GM19468 (cell line): ENCODE measurements around the gene PCIF1.
"Not testable (repeated sequence)": the region's sequence is repeated elsewhere in the genome, so short reads cannot be mapped to it uniquely, and the experiment has no call there.

Experiments used
- ATAC-seq: cut with Tn5 transposase; IDR thresholded peaks from one replicate; pipeline ENCODE4 v1.9.1; 2021; ENCODE audit warnings: mild to moderate bottlenecking, moderate library complexity, moderate number of reproducible peaks; ENCODE audit not compliant: unreplicated experiment; ENCODE audit errors: extremely low read depth

PCIF1 gene

DNA sequence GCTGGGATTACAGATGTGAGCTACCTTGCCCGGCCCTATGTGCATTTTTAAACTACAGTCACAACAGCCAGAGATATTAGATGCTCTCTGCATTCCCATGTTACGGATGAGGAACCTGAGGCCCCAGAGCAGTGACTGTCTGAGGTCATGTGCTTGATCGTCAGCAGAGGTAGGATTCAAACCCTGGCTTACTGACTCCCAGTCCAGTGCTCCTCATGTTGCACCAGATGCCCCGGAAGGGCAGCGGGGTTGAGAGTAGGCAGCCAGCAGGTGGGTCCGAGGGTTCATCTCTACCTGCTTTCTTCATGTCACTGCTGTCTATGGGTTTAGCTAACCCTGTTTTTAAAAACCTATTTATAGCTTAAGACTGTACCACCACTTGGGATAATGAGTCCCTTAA, 46.8 kb downstream of the PCIF1 start:
- ATAC-seq: no peak

DNA sequence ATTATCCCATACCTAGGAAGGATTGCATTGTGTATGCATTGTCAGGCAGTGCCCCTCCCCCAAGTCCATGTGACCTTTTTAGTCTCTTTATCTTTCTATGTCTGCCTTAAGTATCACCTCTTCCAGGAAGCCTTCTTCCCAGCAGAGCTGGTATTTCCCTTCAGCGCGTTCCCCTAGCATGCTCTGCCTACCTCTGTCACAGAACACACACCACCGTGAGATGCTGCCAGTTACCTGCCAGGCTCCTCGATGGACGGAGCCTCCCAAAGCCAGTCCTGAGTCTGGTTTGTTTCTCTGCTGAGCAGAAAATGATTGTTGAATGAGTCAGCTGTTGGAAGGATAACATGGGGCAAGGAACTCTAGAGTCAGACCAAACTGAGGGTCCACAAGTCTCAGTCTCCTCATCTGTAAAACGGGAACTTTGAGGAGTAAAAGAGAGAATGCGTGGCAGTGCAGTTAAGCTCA, 48.8 kb downstream of the PCIF1 start:
- no peak for ATAC-seq

DNA sequence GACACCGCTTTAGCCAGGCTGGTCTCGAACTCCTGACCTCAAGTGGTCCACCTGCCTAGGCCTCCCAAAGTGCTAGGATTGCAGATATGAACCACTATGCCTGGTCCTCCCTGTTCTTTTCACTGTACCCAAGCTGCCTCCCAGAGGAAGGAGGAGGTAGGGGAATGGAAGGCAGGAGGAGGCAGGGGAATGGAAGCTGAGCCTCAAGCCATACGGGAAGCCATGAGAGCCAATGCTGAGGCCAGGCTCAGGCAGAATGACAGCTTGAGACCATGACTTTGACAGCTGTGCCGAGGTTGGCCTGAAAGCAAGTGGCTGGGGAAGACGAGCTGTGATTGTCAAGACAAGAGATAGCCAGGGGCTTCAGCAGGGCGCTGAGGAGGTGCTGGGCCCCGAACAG, 51.1 kb downstream of the PCIF1 start:
- no peak for ATAC-seq

DNA sequence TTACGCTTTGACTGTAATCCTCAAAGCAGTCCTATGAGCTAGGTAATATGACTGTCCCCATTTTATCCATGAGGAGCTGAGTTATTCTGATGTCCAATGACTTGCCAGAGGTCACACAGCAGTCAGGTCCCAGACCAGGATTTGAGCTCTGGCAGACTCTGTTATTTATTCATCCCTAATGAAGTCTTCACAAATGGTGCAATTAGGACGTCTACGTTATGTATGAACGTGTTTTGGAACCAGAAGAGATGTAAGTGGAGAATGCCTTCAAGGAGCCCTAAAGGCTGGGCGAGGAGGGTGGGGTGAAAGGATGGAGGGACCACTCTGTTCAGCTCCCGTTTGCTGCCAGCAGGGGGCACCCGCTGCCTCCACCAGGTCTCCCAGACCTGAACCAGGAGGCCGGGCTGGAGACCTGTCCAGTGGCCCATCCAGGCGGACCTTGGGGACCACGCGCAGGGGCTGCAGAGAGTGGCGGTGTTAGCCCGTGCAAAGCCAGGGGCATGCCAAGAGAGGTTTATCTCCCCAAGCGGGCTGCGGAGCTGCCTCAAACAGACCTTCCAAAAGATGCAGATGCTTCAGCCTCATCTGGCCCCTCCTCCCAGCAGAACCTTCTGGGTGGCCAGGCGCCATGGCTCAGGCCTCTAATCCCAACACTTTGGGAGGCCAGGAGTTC, 52.8 kb downstream of the PCIF1 start:
- no peak for ATAC-seq

DNA sequence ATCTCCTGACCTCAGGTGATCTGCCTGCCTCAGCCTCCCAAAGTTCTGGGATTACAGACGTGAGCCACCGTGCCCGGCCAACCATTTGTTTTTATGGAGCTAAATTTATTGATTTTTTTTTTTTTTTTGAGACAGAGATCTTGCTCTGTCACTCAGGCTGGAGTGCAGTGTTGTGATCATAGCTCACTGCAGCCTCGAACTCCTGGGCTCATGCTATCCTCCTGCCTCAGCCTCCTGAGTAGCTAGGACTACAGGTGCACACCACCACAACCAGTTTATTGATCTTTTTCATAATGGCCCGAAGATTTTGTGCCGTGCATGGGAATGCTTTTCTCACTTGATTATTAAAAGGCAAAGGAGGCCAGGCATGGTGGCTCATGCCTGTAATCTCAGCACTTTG, 54.3 kb downstream of the PCIF1 start:
- not testable (repeated sequence) for ATAC-seq

DNA sequence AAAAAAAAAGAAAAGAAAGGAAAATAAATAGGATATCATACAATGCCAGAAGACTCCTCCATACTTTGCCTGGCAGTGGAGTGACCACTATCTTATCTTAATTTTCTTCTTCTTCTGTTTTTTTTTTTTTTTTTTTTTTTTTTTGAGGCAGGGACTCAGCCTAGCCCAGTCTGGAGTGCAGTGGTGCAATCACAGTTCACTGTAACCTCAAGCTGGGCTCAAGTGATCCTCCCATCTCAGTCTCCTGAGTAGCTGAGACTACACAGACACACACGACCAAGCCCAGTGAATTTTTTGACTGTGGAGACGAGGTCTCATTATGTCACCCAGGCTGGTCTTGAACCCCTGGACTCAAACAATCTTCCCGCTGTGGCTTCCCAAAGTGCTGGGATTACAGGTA, 57.1 kb downstream of the PCIF1 start:
- ATAC-seq: no peak

DNA sequence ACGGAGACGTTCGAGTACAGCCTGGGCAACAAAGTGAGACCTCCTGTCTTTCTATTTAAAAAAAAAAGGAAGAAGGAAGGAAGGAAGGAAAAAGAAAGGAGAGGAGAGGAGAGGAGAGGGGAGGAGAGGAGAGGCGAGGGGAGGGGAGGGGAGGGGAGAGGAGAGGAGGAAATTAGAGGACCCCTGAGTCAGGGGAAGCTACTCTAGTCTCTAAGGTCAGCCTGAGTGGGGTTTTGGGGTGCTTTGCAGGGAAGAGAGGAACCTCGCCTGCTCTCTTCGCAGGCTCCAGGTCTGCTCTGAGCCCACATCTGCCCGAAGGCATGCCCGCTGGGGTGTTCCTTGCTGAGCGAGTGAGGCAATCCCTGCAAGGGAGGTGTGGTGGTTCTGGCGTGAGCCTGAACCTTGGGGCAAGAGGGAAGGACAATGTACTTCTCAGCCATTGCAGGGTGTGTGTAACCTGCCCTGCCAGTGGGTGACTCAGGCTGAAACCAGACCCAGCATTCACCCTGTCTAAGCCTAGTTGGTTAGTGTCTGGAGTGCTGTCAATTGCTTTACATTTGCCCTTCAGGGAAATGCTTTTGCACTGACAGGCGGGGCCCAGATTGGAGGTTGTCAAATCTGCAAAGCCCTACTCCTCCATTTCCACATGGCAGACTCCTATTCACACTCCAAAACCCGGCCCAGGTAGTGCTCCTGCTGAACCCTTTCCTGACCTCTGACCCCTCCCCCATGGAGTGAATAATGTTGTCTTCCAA, 58.9 kb downstream of the PCIF1 start:
- ATAC-seq: no peak

DNA sequence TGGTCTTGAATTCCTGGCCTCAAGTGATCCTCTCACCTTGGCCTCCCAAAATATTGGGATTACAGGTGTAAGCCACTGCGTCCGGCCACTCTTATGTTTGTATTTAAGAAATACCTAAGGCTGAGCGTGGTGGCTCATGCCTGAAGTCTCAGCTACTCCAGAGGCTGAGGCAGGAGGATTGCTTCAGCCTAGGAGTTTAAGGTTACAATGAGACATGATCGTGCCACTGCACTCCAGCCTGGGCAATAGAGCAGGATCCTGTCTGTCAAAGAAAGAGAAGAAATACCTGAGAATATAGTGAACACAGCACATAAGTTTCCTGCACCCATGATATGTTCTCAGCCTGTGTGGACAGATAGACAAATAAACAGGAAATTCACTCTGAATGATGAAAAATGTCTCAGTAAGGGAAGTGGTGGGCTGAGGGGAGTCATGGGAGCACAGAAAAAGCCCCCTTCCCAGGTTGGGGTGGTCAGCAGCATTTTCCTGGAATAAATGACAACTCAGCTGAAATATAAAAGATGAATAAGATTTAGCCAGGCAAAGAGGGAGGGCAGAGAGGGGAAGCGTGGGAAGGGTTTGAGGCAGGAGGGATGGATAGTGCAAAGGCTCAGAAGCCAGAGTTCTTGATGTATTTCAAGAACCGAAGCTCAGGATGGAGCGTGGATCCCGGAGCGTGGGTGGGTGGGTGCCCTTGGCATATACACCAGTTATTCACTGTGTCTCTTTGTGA, 60.4 kb downstream of the PCIF1 start:
- no peak for ATAC-seq

DNA sequence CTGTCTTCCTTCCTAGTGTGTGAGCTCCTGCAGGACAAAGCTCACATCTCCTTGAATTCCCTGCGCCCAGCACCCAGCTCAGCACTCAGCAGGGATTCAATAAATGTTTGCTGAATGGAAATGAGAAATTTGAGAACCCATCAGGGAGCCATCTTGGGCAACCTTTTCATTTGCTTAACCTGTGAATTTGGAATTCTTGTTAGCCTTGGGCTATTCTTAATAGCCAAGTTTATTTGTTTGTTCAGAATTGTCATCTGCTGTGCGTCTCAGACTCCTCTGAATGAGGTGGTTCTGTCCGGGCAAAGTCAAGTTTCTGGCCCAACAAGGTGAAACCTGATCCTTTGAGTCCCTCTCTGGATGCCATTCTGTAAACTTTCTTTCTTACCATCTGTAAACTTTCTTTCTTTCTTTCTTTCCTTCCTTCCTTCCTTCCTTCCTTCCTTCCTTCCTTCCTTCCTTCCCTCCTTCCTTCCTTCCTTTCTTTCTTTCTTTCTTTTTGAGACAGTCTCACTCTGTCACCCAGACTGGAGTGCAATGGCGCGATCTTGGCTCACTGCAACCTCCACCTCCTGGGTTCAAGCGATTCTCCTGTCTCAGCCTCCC, 61.1 kb downstream of the PCIF1 start:
- not testable (repeated sequence) for ATAC-seq

DNA sequence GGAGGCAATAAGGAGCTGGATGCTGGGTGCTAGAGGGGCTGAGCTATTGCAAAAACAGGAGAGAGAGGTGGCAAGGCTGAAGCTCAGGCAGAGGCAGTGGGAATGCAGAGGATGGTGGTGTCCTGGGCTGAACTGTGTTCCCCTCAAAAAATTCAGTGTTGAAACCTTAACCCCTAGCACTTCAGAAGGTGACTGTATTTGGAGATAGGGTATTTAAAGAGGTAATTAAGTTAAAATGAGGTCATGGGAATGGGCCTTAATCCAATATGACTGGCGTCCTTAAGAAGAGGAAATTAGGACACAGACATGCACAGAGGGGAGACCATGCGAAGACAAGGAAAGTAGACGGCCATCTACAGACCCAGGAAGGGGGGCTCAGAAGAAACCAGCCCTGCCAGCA, 62.7 kb downstream of the PCIF1 start:
- no peak for ATAC-seq
